ENCODE data around the gene ACACB.

GRCh38 chr12:109302358-109302757 is 186.0 kb downstream of the ACACB start:
- TF ChIP-seq CTCF (conservative IDR thresholded peaks at IDR 0.05 in 1 of 2, IDR thresholded peaks at IDR 0.05 in 1 of 2; ENCODE audit: extremely low read depth in 1 of 2, insufficient read depth in 1 of 2, low read depth in 1 of 2, low read length in 2 of 2) (peak; percentile 14 to 28), EZH2 (IDR thresholded peaks at IDR 0.05; ENCODE audit: borderline replicate concordance, low read length) (no peak)
